HFF-Myc (cell line): ENCODE results near the gene CYTL1.

Experiments
- DNase-seq: peaks from one replicate; pipeline ENCODE4 v3.0.0-alpha.2; 2011; ENCODE audit warnings: low read depth; ENCODE audit errors: extremely low read depth
- H3K4me3 ChIP-seq: replicated peaks from 2 replicates; pipeline ENCODE4 v1.5.1; 2011; ENCODE audit warnings: low read depth, mild to moderate bottlenecking, control low read depth, low read length
- CTCF ChIP-seq: IDR thresholded peaks from 2 replicates; pipeline ENCODE4 v1.5.1; 2012; ENCODE audit warnings: mild to moderate bottlenecking, low read depth, low read length, control low read depth; ENCODE audit errors: missing control alignments

Gene CYTL1

GRCh38 chr4:4980621-4981230, 38.5 kb downstream of the CYTL1 start:
- no peak for DNase-seq
- no peak overlapping the region for H3K4me3 ChIP-seq
- TF ChIP-seq CTCF, result no peak

GRCh38 chr4:4979971-4980370, 39.3 kb downstream of the CYTL1 start:
- no peak for TF ChIP-seq CTCF
- DNase-seq, result no peak
- no peak overlapping the region for H3K4me3 ChIP-seq

- no peak for DNase-seq
- no peak for TF ChIP-seq CTCF
- no peak overlapping the region for H3K4me3 ChIP-seq
Measured at GRCh38 chr4:4974727-4975126, 44.5 kb downstream of the CYTL1 start.

- H3K4me3 ChIP-seq, result no peak overlapping the region
- TF ChIP-seq CTCF, result no peak
- DNase-seq, result no peak
Measured at GRCh38 chr4:4971796-4972195, 47.5 kb downstream of the CYTL1 start.

GRCh38 chr4:4969298-4969697, 50.0 kb downstream of the CYTL1 start:
- no peak for TF ChIP-seq CTCF

GRCh38 chr4:4968161-4968725, 51.0 kb downstream of the CYTL1 start:
- TF ChIP-seq CTCF, result no peak
- H3K4me3 ChIP-seq, result no peak overlapping the region
- DNase-seq, result no peak

More at GRCh38 chr4:4969298-4969697, 50.0 kb downstream of the CYTL1 start:
- H3K4me3 ChIP-seq, result no peak overlapping the region
- DNase-seq, result no peak
